K562 (cell line): ENCODE measurements around the gene RNF2. TPM values are rescaled to one million over a fixed set of nuclear protein-coding genes. Genes with fewer than 3 reads are reported as not detected.

Source experiments
- CREB3 ChIP-seq: fragments of 450-650 bp; conservative IDR thresholded peaks from 2 replicates; pipeline ENCODE4 v1.6.1; 2016; ENCODE audit warnings: missing genetic modification characterization, low read depth, mild to moderate bottlenecking, missing compliant biosample characterization, moderate library complexity
- CREB3L1 ChIP-seq: fragments of 450-650 bp; IDR thresholded peaks from 2 replicates; pipeline ENCODE4 v1.6.1; 2014; ENCODE audit warnings: low read depth, mild to moderate bottlenecking, moderate library complexity, borderline replicate concordance
- EP300 ChIP-seq: IDR thresholded peaks from 2 replicates; pipeline ENCODE4 v1.6.1; 2012; ENCODE audit warnings: low read length, improper control_type of control experiment
- GTF2F1 ChIP-seq: IDR thresholded peaks from 2 replicates; pipeline ENCODE4 v1.6.1; 2011; ENCODE audit warnings: low read depth, low read length, improper control_type of control experiment
- ILF3 ChIP-seq: fragments of 450-650 bp; IDR thresholded peaks from 2 replicates; pipeline ENCODE4 v1.6.1; 2018; ENCODE audit warnings: antibody characterized with exemption, mild to moderate bottlenecking, moderate library complexity, borderline replicate concordance
- NFIX ChIP-seq: fragments of 250-450 bp; sonication (Bioruptor Pico); IDR thresholded peaks from 2 replicates; pipeline ENCODE4 v1.4.0; 2020; ENCODE audit warnings: low read depth, mild to moderate bottlenecking, moderate library complexity
- SMAD4 ChIP-seq: fragments of 250-450 bp; sonication (Bioruptor Pico); conservative IDR thresholded peaks from 2 replicates; pipeline ENCODE4 v1.8.0; 2021; ENCODE audit warnings: inconsistent platforms, mild to moderate bottlenecking, moderate library complexity
- THAP12 ChIP-seq: fragments of 250-450 bp; sonication (Bioruptor Pico); IDR thresholded peaks from 2 replicates; pipeline ENCODE4 v1.9.0; 2021; ENCODE audit warnings: mild to moderate bottlenecking, inconsistent platforms
- TRIM28 ChIP-seq: fragments of 450-650 bp; IDR thresholded peaks from 2 replicates; pipeline ENCODE4 v1.6.1; 2017
- ZNF253 ChIP-seq: fragments of 250-450 bp; sonication (Bioruptor Pico); conservative IDR thresholded peaks from 2 replicates; pipeline ENCODE4 v1.6.1; 2021; ENCODE audit warnings: mild to moderate bottlenecking
- ZNF354B ChIP-seq: fragments of 250-450 bp; sonication (Bioruptor Pico); IDR thresholded peaks from 2 replicates; pipeline ENCODE4 v1.4.0; 2020
- ZNF395 ChIP-seq: fragments of 200-800 bp; sonication (Bioruptor generic); IDR thresholded peaks from 2 replicates; pipeline ENCODE4 v1.6.1; 2017; ENCODE audit warnings: missing genetic modification characterization, missing compliant biosample characterization
- polyA plus RNA-seq, 8 experiments: library from polyadenylated mRNA; depleted of rRNA in 4 of 8; stranded (reverse) in 5 of 8; unstranded in 3 of 8; fragments of >200 nt; fragmentation: Nextera tagmentation in 2 of 8; fragmentation: Illumina TruSeq in 1 of 8; extraction: Ambion mirVana in 2 of 8; extraction: Trizol in 1 of 8; gene quantifications; 2 replicates each; pipeline versions ENCODE4 v1.2.1 to v1.2.3, GENCODE V29; 2011 to 2014; ENCODE audit warnings: inconsistent platforms in 1 of 8, missing spikeins in 1 of 8
- total RNA-seq, 7 experiments: library from RNA; depleted of rRNA in 6 of 7; stranded (reverse); fragments of >200 nt in 6 of 7; fragmentation: Illumina TruSeq in 2 of 7; extraction: Trizol in 2 of 7; gene quantifications; 2 replicates each; pipeline versions ENCODE4 v1.2.1 to v1.2.3, GENCODE V29; 2011 to 2021; ENCODE audit warnings: low replicate concordance in 1 of 7

Gene RNF2
- total and polyA plus RNA-seq, 9 of the 15 experiments (the other 6 are each of a cell fraction or from before 2014, with no cell fraction given) = 7.1 to 66.5 (median 32.9) TPM

GRCh38 chr1:185038813-185039376 is 6.5 kb upstream of the RNF2 start (continued):
- TF ChIP-seq CREB3 (tag) = no peak
- no peak for TF ChIP-seq ZNF354B (CRISPR knock-in tag)
- no peak for TF ChIP-seq TRIM28
- TF ChIP-seq SMAD4 = no peak
- no peak for TF ChIP-seq ILF3
- TF ChIP-seq GTF2F1 = no peak
- TF ChIP-seq THAP12 (CRISPR knock-in tag) = no peak
- TF ChIP-seq ZNF395 (CRISPR knock-in tag) = no peak
- no peak for TF ChIP-seq NFIX (CRISPR knock-in tag)
- no peak for TF ChIP-seq CREB3L1
- no peak for TF ChIP-seq ZNF253 (CRISPR knock-in tag)
- TF ChIP-seq EP300 = no peak
- TF ChIP-seq, all 486 proteins: peak for 0
